Bronchial epithelial cell (primary cell): ENCODE results near the gene ENTPD2. TPM values are rescaled to one million over a fixed set of nuclear protein-coding genes. Genes with fewer than 3 reads are reported as not detected.

Experiments used
- DNase-seq: peaks from one replicate; pipeline ENCODE4 v3.0.0-alpha.2; 2010; ENCODE audit warnings: low read depth
- FAIRE-seq: peaks from 2 replicates; lab custom pipeline; 2011; peaks lifted over from hg19 to GRCh38; lab: Jason Lieb, UNC
- H3K27me3 ChIP-seq: 2 replicates; pipeline ENCODE4 v1.5.1; 2011; ENCODE audit warnings: low read length; ENCODE audit not compliant: control insufficient read depth, insufficient read depth
- H3K36me3 ChIP-seq: 2 replicates; pipeline ENCODE4 v1.5.1; 2011; ENCODE audit warnings: low read length; ENCODE audit not compliant: control insufficient read depth, insufficient read depth
- H3K4me3 ChIP-seq: 2 replicates; pipeline ENCODE4 v1.5.1; 2011; ENCODE audit warnings: mild to moderate bottlenecking, low read depth, low read length, control low read depth
- CTCF ChIP-seq: IDR thresholded peaks from 2 replicates; pipeline ENCODE4 v1.5.1; 2011; ENCODE audit warnings: mild to moderate bottlenecking, moderate library complexity, low read length, control low read depth, inconsistent platforms; ENCODE audit not compliant: insufficient read depth, severe bottlenecking
- total RNA-seq: library from RNA; depleted of rRNA; stranded (reverse); fragments of >200 nt; gene quantifications from 2 replicates; pipeline ENCODE4 v1.2.1, GENCODE V29; 2014

The ENTPD2 gene
- total RNA-seq, 1 donor from 2014 or later, result 0.79 TPM

DNA sequence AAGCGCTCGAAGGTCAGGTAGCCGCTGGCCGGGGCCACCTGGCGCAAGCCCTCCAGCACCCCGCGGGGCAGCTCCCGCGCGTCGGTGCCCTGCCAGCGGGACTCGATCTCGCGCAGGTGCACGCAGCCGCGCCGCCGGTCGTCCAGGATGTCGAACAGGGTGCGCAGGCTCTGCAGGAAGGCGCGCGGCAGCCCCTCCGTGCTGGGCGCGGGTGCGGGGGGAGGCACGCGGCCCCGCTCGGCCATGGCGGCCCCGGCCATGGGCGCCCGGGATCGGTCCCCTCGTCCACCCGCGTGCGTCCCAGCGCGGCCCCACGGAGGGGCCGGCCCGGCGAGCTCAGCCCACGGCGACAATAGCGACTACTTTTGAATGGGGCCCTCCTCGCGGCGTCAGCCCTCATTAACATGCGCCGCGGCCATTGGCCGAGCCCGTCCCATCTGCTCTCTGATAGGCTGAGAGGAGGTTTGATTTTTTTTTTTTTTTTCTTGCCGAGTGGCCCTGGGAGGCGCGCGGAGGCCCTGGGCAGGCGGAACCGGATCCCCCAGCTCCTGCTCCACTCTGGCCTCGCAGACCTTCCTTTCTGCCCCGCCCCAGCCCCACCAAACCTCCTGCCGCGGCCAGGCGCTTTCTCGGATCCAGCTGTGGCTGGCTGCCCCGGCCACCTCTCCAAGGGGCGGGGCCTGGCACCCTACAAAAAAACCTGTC is 16.5 kb upstream of the ENTPD2 start, which contains the start of gene SAPCD2:
SAPCD2 (minus strand) TSS at position 357 of the 705 bp plus-strand sequence; CDS start at position 260, 97 bp downstream.
- TF ChIP-seq CTCF, result no peak
- no peaks in the 10 kb centered on the region for H3K36me3 ChIP-seq
- DNase-seq, result peak; percentile 77
- H3K4me3 ChIP-seq, result peak within 1 kb of the TSS; percentile 36
- no peak for FAIRE-seq
- H3K27me3 ChIP-seq, result no peaks in the 10 kb centered on the region

DNA sequence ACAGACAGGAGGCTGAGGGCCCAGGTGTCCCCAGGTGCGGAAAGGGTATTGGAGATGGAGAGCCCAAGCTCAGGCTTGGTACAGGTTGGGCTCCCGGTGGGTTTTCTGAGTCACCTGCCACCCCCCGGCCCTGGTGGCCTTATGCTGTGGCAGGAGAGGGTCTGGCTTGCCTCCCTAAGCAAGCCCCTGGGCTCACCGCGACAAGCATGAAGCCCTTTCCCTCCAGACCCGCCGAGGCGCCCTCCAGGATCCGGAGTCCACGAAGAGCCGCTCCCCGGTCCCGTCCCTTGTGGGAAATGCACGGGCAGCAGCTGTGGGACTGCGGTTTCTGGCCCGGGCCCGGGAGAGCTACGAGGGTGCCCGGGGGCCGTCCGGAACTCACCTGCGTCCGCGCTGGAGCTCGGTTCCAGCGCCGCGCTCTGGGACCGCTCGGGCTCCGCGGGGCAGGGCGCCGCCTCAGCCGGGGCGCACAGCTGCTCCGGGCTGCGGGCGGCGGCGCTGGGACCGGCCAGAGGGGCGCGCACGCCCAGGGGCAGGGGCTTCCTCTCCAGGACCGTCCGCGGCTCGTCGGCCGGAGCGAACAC is 15.7 kb upstream of the ENTPD2 start:
- no peak for TF ChIP-seq CTCF
- no peaks in the 10 kb centered on the region for H3K27me3 ChIP-seq
- no peak for FAIRE-seq
- no peaks in the 10 kb centered on the region for H3K36me3 ChIP-seq
- H3K4me3 ChIP-seq, result peak overlapping the region; percentile 36
- DNase-seq, result no peak

DNA sequence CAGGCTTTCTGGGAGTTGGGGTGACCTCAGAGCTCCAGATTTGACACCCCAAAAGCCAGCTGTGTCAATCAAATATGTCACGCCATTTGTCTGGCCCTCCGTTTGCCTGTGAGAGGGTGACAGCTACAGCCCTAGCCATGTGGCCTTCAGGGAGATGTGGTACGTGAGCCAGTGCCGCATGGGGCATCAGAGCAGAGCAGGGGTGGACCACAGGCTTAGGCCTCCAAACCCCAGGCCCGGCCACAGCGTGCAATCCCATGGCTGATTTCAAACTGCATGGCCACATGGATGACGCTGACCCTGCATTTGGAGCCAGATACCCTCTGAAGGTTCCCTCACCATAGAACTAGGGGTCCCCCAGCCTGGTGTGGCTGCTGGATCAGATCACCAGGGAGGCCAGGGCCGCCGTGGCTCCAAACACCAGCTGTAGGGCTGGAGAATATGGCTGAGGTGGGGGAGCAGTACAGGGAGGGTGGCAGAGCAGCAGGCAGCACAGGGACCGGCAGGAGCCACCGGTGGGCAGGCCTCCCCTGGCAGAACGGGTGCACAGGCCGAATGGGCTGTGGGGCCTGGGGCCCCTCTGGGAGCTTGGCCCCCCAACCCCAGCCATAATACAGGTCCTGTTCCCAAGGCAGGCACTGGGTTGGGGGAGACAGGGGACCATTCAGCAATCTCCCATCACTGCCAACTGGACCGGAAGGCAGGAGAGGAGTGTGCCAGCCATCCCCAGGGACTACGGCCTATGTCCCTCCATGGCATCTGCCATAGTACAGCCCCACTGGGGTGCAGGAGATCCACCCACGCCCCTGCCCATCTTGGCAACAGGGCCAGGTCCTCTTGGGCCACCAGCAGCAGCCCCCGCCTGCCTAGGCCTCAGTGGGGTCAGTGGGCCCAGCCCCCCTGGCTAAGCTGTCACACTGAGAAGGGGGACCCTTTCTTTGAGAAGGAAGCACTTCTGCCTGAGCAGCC is 15.0 kb upstream of the ENTPD2 start:
- no peak for TF ChIP-seq CTCF
- no peak for FAIRE-seq
- Histone ChIP-seq H3K27me3 (no peaks in the 10 kb centered on the region), H3K4me3 (peak overlapping the region; percentile 36), H3K36me3 (no peaks in the 10 kb centered on the region)
- no peak for DNase-seq

GRCh38 chr9:137067860-137068538 is 14.1 kb upstream of the ENTPD2 start:
- Histone ChIP-seq H3K4me3 (no peak overlapping the region), H3K27me3 (no peaks in the 10 kb centered on the region), H3K36me3 (no peaks in the 10 kb centered on the region)
- peak; percentile 89 for TF ChIP-seq CTCF
- FAIRE-seq (no peak), DNase-seq (peak; percentile 72)

DNA sequence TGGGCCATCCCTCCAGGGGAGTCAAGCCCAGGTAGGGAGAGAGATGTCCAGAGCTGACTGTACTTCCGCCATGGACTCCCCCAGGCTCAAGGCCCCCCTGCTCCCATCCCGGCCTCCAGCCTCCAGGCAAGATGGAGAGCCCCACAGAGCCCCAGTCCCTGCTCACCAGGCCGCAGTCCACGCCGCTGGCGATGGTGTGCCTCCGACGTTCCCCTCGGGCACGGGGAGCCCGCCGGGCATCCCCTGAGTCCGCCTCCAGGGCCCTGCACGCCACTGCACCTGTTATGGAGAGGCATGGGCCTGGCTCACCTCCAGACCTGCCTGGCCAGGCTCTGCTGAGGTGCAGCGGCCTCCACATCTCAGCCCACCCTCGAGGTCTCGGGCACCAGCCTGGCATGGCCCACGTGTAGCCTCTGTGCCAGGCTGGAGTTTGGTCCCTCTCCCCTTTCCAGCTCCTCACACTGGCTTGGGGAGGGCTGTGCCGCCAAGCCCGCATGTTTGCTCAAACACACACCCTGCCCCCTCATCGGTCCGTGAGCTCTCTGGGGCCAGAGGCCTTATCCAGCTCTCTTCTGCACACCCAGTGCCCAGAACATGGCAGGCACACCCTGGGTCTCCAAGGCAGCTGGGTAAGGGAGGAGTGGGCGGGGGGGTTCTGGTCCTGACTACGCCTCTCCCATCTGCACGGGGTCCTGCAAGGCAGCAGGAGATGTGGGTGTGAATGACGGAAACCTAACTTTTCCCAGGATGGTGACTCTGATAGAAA is 12.4 kb upstream of the ENTPD2 start:
- no peaks in the 10 kb centered on the region for H3K36me3 ChIP-seq
- DNase-seq (no peak), FAIRE-seq (no peak)
- no peak overlapping the region for H3K4me3 ChIP-seq
- H3K27me3 ChIP-seq, result no peaks in the 10 kb centered on the region
- no peak for TF ChIP-seq CTCF
